Embryonic facial prominence (tissue), 1 donor: ENCODE measurements around the gene MYMK.

Experiments used
- DNase-seq: peaks from one replicate; pipeline ENCODE4 v3.0.0-alpha.2; 2016; ENCODE audit errors: extremely low spot score

Gene MYMK

DNA sequence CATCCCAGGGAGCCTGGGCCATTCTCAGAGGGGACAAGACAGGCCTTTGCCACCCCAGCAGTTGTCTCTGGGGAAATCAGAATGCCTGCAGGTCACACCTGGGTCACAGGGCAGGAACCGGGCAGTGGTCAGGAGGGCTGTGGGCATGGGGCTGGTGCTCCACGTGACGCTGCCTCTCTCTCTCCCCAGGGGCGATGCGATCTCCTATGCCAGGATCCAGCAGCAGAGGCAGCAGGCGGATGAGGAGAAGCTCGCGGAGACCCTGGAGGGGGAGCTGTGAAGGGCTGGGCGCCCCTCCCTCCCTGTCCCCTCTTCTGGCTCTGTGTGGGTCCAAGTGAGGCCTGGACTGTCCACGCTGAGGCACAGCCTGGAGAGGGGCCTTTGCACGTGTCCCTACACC is 56.4 kb downstream of the MYMK start:
- DNase-seq, result no peak

DNA sequence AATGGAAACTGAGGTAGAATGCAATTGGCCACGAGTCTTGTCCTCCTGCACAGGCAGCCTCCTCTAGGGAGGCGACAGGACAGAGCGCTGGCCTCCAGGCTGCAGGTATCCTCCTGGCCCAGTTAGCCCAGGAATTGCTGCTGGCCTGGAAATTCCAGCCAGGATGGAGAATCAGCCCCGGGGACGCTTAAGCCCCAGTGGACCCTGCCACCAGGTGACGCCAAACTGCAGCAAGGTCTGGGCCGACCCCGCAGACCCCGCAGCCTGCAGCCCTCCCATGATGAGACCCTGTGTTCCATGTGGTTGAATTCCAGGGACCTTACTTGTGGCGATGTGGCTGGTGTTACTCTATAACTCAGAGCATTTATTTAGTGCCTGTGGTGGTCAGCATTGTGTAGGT is 57.7 kb downstream of the MYMK start:
- DNase-seq, result no peak

DNA sequence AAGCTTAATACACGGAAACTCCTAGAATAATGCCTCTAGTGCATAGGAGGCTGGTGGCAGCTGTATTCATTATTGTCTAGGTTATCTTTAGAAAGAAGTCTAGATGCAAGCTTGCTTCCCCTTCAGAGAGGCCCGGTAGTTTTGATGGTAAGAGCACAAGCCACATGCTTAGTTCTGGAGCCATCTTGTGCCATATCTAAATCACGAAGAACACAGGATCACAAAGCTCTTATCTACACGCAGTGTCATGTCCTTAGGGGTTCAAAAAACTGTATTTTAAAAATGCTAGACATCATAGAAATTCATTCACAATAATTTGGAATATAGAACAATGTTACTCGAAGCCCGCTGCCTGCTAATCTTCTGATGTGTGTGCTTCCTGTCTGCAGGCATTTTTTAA is 58.8 kb downstream of the MYMK start:
- no peak for DNase-seq

- no peak for DNase-seq
Observed at GRCh38 chr9:133464638-133465037, 60.1 kb downstream of the MYMK start.
